Fibroblast of upper back skin (primary cell): ENCODE data around the gene CSTA.

Source experiments
- DNase-seq: peaks from one replicate; pipeline ENCODE4 v3.0.0-alpha.2; 2013

Gene CSTA

DNA sequence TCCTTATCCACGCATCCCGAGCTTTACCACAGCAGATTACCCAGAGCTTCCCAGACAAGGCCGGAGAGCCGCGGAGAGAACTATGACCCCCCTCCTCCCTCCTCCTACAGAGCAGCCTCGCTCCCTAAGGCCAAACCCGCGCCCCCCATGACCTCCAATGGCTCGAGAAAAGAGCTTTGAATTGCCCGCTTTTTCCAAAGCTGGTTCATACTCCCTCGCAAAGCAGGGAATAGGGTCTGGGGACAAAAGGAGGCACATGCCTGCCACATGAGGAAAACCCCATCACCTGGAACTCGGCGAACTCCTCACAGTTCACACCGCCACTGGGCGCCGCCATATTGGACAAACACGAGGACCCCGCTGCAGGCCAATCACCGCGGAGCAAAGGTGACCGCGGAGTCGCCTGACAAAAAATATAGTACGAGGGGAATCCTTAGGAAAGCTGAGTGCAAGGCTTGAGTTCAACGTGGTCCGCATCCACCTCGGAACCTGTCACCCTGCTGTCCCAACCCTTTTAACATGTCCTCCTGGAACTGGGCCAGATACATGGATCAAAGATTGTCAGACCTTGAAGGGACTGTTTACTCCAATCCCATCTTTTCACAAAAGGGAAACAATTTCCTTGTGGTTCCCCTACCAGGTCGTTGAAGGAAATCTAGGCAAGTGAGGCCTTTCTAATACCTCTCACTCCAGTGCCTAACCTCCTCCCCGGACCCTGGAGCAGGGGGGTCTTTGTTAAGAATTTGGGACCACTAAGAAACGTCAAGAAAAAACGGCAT, 58.0 kb downstream of the CSTA start, which contains the start of gene MIX23:
TSS of gene MIX23 (minus strand) at position 344 of the 779 bp plus-strand sequence. CDS start at position 337, 7 bp downstream.
- DNase-seq: peak; percentile 85

- peak; percentile 87 for DNase-seq
Observed at GRCh38 chr3:122383771-122384697, 59.0 kb downstream of the CSTA start, which contains the start of gene FAM162A. Gene FAM162A (plus strand): TSS chr3:122384182. CDS start chr3:122384266, 84 bp downstream.

DNA sequence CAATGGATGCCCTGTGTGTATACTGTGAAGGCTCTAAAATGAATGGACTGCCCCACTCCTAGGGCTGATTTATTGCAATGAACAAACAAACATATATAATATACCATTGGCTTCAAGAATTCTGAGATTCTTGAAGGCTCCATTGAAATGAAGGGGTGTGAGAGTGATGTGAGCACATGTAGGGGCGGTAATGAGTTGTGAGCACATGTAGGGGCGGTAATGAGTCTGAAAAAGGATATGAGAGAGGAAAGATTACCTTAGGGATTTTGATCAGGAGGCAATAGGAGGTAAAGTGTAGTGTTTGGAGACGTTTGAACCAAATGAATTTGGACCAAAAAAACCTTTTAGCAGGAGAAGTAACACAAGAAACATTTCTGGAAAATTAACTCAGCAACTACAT, 62.7 kb downstream of the CSTA start:
- no peak for DNase-seq

DNA sequence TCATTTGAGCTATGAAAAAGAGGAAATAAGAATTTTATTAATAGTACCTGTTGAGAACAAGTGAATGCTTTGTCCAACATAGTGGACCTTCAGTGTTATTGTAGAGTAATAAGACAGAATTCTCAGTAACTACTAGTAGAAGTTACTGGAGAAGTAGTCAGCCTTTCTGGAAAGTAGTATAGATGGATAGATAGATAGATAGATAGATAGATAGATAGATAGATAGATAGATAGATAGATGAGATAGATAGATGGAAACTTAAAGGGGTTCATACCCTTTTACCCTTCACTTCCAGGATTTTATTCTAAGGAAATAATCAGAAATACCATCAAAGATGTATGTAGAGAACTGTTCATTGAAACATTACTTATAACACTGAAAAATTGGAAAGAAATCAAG, 64.1 kb downstream of the CSTA start:
- DNase-seq: no peak

GRCh38 chr3:122389892-122390291, 64.8 kb downstream of the CSTA start:
- no peak for DNase-seq

- no peak for DNase-seq
Observed at GRCh38 chr3:122390665-122391064, 65.6 kb downstream of the CSTA start.
